HUES6 (cell line): Measurements from ENCODE around the gene EYA2.
"Not testable (repeated sequence)": the region's sequence is repeated elsewhere in the genome, so short reads cannot be mapped to it uniquely, and the experiment has no call there.

Experiments
- H3K27ac ChIP-seq: 2 replicates; pipeline ENCODE4 v1.7.0; 2013; ENCODE audit warnings: low read depth, mild to moderate bottlenecking, low read length, inconsistent platforms
- H3K27me3 ChIP-seq: 2 replicates; pipeline ENCODE4 v1.6.1; 2013; ENCODE audit warnings: low read length; ENCODE audit not compliant: control insufficient read depth, insufficient read depth
- H3K36me3 ChIP-seq: 2 replicates; pipeline ENCODE4 v1.6.1; 2013; ENCODE audit warnings: low read length; ENCODE audit not compliant: control insufficient read depth, insufficient read depth
- H3K4me1 ChIP-seq: 2 replicates; pipeline ENCODE4 v1.6.1; 2013; ENCODE audit warnings: low read length; ENCODE audit not compliant: control insufficient read depth, insufficient read depth
- H3K4me3 ChIP-seq: 2 replicates; pipeline ENCODE4 v1.5.1; 2013; ENCODE audit warnings: low read depth, low read length
- H3K9ac ChIP-seq: one replicate; pipeline ENCODE4 v1.6.1; 2013; ENCODE audit warnings: mild to moderate bottlenecking, low read length
- H3K9me3 ChIP-seq: 2 replicates; pipeline ENCODE4 v1.6.1; 2013; ENCODE audit warnings: low read depth, low read length; ENCODE audit not compliant: control insufficient read depth, insufficient read depth

The EYA2 gene

DNA sequence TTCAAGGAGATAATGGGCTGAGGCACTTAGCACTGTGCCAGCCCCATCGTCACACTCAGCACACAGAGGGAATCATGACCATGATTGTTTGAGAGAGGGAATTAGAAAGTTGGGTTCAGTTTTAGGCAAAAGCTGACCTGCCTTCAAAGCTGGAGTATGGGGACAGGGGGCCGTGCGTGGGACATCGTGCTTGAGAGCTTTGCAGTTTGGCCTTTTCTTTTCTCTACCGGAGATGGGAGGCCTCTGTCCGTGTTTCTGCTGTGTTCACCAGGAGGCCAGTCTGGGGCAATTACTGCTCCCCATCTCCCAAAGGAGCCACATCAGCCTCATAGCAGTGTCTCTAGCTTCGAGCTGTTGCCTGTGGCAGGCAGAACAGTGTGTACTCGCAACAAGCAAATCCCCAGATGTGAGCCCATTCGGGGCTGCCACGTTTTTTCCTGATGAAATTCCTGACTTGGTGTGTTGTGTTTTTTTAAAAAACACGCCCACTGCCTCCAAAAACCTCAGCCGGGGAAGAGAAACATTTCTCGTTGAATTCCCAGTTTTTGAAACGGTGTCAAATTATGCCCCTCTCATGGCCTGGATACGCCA lies 20.2 kb downstream of the EYA2 start:
- no peaks in the 10 kb centered on the region for H3K4me1 ChIP-seq
- H3K4me3 ChIP-seq, result no peak overlapping the region
- no peak overlapping the region for H3K27ac ChIP-seq
- peaks cover 9% of the 10 kb centered on the region; the same call in 1 of the 2 replicates for H3K9me3 ChIP-seq
- H3K9ac ChIP-seq, result no peak overlapping the region
- H3K27me3 ChIP-seq, result no peaks in the 10 kb centered on the region
- no peaks in the 10 kb centered on the region for H3K36me3 ChIP-seq

DNA sequence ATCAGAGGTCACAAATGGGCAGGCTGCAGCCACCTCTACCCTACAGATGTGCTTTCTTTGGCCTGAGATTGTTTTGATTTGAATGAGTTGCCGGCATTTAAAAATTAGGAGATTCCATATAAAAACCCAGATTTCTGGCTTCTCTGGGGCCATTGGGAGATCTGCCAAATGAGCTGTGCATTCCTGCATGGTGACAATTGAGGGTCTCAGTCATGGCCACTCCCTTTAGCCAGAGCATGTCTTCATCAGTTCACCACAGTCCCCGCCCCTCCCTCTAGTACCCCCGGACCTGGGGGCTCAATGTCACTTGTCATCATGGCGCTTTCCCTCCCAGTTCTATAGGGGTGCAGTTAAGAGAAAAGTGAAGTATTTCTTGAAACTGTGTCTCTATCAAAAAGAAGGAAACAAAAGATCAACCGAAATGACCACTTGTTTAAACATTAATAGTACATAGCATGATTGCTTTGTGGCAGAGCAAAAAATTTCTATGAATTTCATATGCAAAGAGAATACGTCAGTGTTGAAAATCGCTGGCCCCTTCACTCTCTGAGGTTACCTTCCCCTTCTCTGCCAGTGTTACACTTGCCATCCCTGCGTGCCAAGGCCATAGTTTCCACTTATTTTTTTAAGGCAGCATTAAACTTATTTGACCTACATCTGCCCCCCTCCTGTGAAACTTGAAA lies 21.1 kb downstream of the EYA2 start:
- Histone ChIP-seq H3K36me3 (no peaks in the 10 kb centered on the region), H3K4me1 (no peaks in the 10 kb centered on the region), H3K9ac (no peak overlapping the region), H3K27me3 (no peaks in the 10 kb centered on the region), H3K4me3 (no peak overlapping the region), H3K9me3 (peaks cover 9% of the 10 kb centered on the region; the same call in 1 of the 2 replicates), H3K27ac (no peak overlapping the region)

DNA sequence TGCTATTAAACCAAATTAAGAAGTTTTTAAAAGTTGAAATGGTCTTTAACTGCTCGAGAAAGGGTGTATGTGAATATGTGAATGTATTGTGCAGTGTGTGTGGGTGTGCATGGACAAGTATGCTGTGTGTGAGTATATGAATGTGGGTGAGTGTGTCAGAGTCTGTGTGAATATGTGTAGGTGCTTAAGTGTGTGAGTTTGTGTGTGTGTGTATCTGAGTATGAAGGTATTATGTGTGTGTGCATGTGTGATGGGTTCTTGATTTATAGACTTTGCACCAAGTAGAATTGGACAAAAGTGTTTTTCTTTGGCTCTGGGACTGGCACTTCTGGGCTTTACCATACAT lies 21.6 kb downstream of the EYA2 start:
- no peaks in the 10 kb centered on the region for H3K36me3 ChIP-seq
- no peaks in the 10 kb centered on the region for H3K4me1 ChIP-seq
- H3K27ac ChIP-seq, result no peak overlapping the region
- H3K4me3 ChIP-seq, result no peak overlapping the region
- H3K27me3 ChIP-seq, result no peaks in the 10 kb centered on the region
- H3K9ac ChIP-seq, result no peak overlapping the region
- H3K9me3 ChIP-seq, result peaks cover 9% of the 10 kb centered on the region; the same call in 1 of the 2 replicates

DNA sequence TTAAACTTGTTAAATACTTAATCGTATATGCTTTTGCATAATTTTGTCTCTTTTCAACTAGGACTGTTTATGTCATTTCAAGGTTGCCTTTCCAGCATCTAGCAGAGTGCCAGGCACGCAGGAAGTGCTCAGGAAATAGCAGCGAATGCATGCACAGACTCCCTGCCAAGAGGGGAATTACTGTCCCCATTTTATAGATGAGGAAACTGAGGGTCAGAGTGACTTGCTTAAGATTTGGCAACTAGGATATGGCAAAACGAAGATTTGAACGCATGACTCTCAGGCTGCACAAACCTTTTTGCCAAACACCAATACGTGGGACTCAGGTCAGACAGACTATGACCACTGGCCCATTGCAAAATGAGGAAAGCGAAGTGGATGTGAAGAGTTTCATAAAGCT lies 22.5 kb downstream of the EYA2 start:
- Histone ChIP-seq H3K9ac (no peak overlapping the region), H3K36me3 (no peaks in the 10 kb centered on the region), H3K4me3 (no peak overlapping the region), H3K9me3 (peaks cover 9% of the 10 kb centered on the region; the same call in 1 of the 2 replicates), H3K4me1 (no peaks in the 10 kb centered on the region), H3K27ac (no peak overlapping the region), H3K27me3 (no peaks in the 10 kb centered on the region)

DNA sequence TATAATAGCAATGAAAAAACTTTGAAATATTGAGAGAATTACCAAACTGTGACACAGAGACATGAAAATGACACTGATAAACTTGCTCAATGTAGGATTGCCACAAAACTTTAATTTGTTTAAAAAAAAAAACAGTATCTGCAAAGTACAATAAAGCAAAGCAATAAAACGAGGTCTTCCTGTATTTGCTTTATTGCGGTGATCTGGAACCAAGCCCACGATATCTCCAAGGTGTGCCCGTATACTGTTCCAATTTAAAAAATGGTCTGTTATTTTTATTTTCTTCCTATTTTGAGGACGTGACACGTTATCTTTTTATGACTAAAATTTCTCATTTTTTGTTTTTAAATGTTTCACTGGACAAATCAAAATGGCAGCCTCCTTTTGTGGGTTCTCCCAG lies 25.5 kb downstream of the EYA2 start:
- H3K4me3 ChIP-seq, result no peak overlapping the region
- H3K27me3 ChIP-seq, result no peaks in the 10 kb centered on the region
- peaks cover 5% of the 10 kb centered on the region; the same call in 1 of the 2 replicates for H3K4me1 ChIP-seq
- peaks cover 9% of the 10 kb centered on the region; the same call in 1 of the 2 replicates for H3K9me3 ChIP-seq
- no peak overlapping the region for H3K27ac ChIP-seq
- H3K9ac ChIP-seq, result no peak overlapping the region
- H3K36me3 ChIP-seq, result no peaks in the 10 kb centered on the region

DNA sequence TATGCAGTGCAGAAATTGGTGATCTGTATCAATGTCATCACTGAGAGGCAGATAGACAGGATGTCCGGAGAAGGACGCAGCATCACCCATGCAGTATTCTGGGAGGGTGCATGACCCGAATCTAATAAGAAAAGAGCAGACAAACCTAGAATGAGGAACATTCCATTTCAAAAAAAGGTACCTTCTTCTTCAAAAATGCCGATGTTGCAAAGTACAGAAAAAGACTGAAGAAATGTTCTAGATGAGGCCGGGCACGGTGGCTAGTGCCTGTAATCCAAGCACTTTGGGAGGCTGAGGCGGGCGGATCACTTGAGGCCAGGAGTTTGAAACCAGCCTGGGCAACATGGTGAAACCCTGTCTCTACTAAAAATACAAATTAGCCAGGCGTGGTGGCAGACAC lies 28.2 kb downstream of the EYA2 start:
- H3K27me3 ChIP-seq, H3K27ac ChIP-seq, H3K36me3 ChIP-seq, H3K4me1 ChIP-seq, H3K4me3 ChIP-seq, H3K9ac ChIP-seq: not testable (repeated sequence)
- H3K9me3 ChIP-seq, result peaks cover 19% of the 10 kb centered on the region

DNA sequence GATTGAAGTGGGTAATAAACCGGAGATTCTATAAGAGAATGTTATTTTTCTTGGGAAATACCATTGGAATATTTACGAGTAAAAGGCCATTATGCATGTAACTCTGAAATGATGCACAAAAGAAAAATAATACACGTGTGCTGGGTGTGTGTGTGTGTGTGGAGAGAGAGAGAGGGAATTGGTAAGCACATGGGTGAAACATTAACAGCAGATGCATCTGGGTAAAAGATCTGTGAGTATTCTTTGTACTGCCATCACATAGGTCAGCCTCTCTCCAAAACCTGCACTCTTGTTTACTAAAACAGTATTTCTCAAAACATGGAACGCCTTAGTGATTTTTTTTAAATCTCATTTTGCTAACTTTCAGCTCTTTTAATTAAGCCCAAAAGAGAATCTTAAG lies 28.9 kb downstream of the EYA2 start:
- Histone ChIP-seq H3K9me3 (peaks cover 20% of the 10 kb centered on the region), H3K36me3 (no peaks in the 10 kb centered on the region), H3K4me1 (peaks cover 7% of the 10 kb centered on the region; the same call in 1 of the 2 replicates), H3K27me3 (no peaks in the 10 kb centered on the region), H3K9ac (no peak overlapping the region), H3K4me3 (no peak overlapping the region), H3K27ac (no peak overlapping the region)

DNA sequence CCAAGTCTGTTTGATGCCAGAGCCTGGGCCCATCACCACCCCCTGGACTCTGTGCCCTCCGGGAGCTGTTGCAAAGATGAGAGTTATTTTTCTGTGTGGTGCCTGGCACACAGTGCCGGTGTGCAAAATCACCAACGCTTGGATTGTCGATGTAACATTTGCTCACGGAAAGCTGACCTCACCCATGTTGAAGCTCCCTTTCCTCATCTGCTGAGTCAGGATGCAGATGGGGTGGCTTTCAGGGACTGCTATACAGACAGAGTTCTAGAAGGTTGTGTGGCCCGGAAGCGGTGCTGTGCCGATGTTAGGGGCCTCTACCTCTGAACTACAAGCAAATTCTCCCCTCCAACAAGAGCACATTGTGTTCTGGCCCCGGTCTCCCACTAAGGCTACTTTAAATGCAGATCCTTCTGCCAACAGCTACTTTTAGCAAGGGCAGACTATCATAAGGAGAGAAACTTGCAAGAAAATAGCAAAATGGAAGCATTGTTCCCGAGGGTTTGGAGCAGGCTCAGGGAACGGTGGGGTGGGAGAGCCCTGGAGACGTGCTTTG lies 34.0 kb downstream of the EYA2 start:
- no peaks in the 10 kb centered on the region for H3K27me3 ChIP-seq
- H3K36me3 ChIP-seq, result no peaks in the 10 kb centered on the region
- H3K4me1 ChIP-seq, result peaks cover 7% of the 10 kb centered on the region
- peaks cover 11% of the 10 kb centered on the region for H3K9me3 ChIP-seq
- H3K9ac ChIP-seq, result no peak overlapping the region
- H3K27ac ChIP-seq, result no peak overlapping the region
- no peak overlapping the region for H3K4me3 ChIP-seq

DNA sequence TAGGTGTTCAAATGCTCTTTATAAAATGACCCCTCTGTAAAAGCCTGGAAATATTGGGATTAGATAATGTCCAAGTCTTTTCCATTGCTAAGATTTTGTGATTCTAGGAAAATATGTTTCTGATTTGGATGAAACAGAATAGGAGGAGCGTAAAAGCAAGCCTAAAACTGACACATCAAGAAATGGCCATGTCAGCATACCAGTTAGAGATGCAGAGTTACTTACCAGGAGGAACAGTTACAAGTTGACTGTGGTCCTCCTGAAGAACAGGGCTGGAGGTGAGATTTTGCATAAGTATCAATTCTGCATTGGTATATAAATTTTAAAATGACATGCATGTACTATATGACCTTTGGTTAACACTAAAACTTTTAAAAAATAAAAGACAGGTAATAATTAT lies 35.3 kb downstream of the EYA2 start:
- Histone ChIP-seq H3K27ac (no peak overlapping the region), H3K9me3 (peaks cover 11% of the 10 kb centered on the region), H3K9ac (no peak overlapping the region), H3K4me3 (no peak overlapping the region), H3K27me3 (no peaks in the 10 kb centered on the region), H3K4me1 (peaks cover 5% of the 10 kb centered on the region), H3K36me3 (no peaks in the 10 kb centered on the region)

DNA sequence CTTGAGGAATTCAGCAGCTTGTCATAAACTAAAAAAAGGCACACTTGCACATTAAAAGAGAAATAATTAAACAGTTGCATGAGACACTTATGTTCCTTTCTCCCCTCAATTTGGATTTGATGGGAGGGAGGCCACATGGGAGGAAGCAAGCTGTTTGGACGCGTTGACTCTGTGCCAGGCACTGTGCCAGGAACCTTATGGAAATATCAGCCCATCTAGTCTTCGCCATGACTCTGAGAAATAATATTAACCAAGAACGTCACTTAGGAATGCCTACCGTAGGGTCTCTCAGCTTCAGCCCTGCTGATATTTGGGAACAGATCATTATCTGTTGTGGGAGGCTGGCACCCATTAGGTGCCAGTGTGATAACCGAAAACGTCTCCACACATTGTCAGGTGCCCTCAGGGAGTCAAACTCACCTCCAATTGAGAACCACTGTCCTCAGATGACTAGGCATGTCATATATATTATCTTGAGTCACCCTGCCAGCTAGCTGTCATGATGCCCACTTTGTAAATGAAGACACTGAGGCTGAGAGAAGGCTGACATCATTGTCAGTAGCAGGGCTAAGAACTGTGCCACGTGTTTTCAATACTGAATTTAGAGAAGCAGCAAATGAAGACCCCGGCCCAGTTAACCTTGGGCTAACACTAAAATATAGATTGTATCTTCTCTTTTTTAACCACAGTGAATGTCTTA lies 36.1 kb downstream of the EYA2 start:
- H3K36me3 ChIP-seq, result no peaks in the 10 kb centered on the region
- peaks cover 5% of the 10 kb centered on the region for H3K4me1 ChIP-seq
- peaks cover 11% of the 10 kb centered on the region for H3K9me3 ChIP-seq
- no peak overlapping the region for H3K27ac ChIP-seq
- H3K4me3 ChIP-seq, result no peak overlapping the region
- H3K27me3 ChIP-seq, result no peaks in the 10 kb centered on the region
- no peak overlapping the region for H3K9ac ChIP-seq

DNA sequence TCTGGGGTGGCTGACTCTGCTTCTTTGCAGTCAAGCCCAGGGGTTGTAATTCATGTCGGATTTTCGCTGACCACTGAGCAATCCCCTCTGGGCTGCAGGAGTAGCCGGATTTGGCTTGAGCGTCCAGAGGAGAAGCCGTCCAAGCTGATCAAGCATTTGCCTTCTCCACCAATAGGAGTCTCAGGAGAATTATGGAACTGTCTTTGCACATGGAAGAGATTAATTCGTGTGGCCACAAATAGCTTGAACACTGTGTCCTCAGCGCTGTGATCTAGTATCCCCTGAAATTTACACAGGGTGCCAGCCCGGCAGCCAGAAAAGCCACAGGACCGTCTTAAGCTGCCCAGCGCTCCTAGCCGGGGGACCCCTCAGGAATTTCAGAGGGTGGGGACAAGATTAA lies 37.1 kb downstream of the EYA2 start:
- peaks cover 11% of the 10 kb centered on the region for H3K9me3 ChIP-seq
- H3K36me3 ChIP-seq, result no peaks in the 10 kb centered on the region
- no peaks in the 10 kb centered on the region for H3K27me3 ChIP-seq
- H3K4me1 ChIP-seq, result peaks cover 5% of the 10 kb centered on the region
- no peak overlapping the region for H3K27ac ChIP-seq
- no peak overlapping the region for H3K4me3 ChIP-seq
- H3K9ac ChIP-seq, result no peak overlapping the region
